Esophagus (tissue), 2 donors: ENCODE results near the gene CHST11. TPM values are rescaled to one million over a fixed set of nuclear protein-coding genes. Genes with fewer than 3 reads are reported as not detected.

Experiments
- H3K27ac ChIP-seq, 2 donors: one replicate each; pipeline ENCODE4 v1.5.1; 2013; ENCODE audit warnings: low read depth in 2 of 2, mild to moderate bottlenecking in 2 of 2, inconsistent platforms in 1 of 2, low read length in 1 of 2, moderate library complexity in 1 of 2
- H3K27me3 ChIP-seq, 2 donors: one replicate each; pipeline ENCODE4 v1.6.1; 2013; ENCODE audit warnings: low read length in 2 of 2, control low read depth in 1 of 2, mild to moderate bottlenecking in 1 of 2; ENCODE audit not compliant: insufficient read depth in 2 of 2, control insufficient read depth in 1 of 2
- H3K36me3 ChIP-seq, 2 donors: one replicate each; pipeline ENCODE4 v1.6.1; 2013; ENCODE audit warnings: low read length in 1 of 2; ENCODE audit not compliant: control insufficient read depth in 2 of 2, insufficient read depth in 2 of 2
- H3K4me1 ChIP-seq, 2 donors: one replicate each; pipeline ENCODE4 v1.6.1; 2013; ENCODE audit warnings: low read length in 1 of 2; ENCODE audit not compliant: control insufficient read depth in 2 of 2, insufficient read depth in 2 of 2
- H3K4me3 ChIP-seq, 2 donors: one replicate each; pipeline ENCODE4 v1.5.1; 2013; ENCODE audit warnings: low read length in 2 of 2, mild to moderate bottlenecking in 2 of 2, low read depth in 1 of 2, moderate library complexity in 1 of 2
- H3K9me3 ChIP-seq, 2 donors: one replicate each; pipeline ENCODE4 v1.6.1; 2013; ENCODE audit warnings: mild to moderate bottlenecking in 2 of 2, low read depth in 1 of 2, low read length in 1 of 2, moderate library complexity in 1 of 2; ENCODE audit not compliant: control insufficient read depth in 2 of 2, insufficient read depth in 1 of 2
- WGBS, 2 donors: extraction: QIAGEN DNeasy Blood & Tissue Kit; methylation state at CpG; one replicate each; pipeline ENCODE4 v1.1.7; 2013; 5-methylcytosine and 5-hydroxymethylcytosine counted together
- polyA plus RNA-seq, 2 donors: library from polyadenylated mRNA; stranded (reverse); fragments of 200-250 nt; gene quantifications; one replicate each; pipeline ENCODE4 v1.2.3, GENCODE V29; 2013
- donor health status: healthy with polysubstance abuse.
- donor health status: Bipolar disorder and iron deficiency.

CHST11 gene
- polyA plus RNA-seq, 2 donors: 0.53 to 1.4 TPM

DNA sequence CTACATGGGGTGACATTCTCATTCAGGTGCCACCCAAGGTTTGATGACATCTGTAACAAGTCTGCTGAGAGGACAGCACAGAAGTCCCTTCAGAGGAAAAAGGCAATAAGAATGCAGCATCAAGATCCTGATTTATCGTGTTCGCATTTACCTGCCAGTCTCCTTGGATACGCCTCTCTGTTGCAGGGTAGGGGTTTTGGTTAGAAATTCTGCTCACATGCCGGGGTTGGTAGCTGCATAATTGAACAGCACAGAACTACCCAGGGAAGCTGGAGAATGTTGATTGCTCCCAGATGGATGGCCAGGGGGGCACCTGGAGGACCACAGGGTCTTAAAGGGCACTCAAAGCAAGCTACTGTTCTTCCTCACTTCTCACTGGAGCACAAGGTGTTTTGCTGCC lies 31.1 kb upstream of the CHST11 start:
- 92 to 94% methylated on average over 4 of the region's 4 CpGs for WGBS, 2 donors
- no peaks in the 10 kb centered on the region for H3K27me3 ChIP-seq
- no peak overlapping the region for H3K27ac ChIP-seq
- no peaks in the 10 kb centered on the region for H3K36me3 ChIP-seq
- H3K9me3 ChIP-seq: no peaks in the 10 kb centered on the region
- no peaks in the 10 kb centered on the region for H3K4me1 ChIP-seq
- H3K4me3 ChIP-seq: no peak overlapping the region

GRCh38 chr12:104426926-104427546 lies 29.7 kb upstream of the CHST11 start:
- 68 to 73% methylated on average over 4 of the region's 4 CpGs for WGBS, 2 donors
- no peak overlapping the region for H3K27ac ChIP-seq
- no peaks in the 10 kb centered on the region for H3K36me3 ChIP-seq
- no peaks in the 10 kb centered on the region for H3K27me3 ChIP-seq
- H3K4me3 ChIP-seq: no peak overlapping the region
- no peaks in the 10 kb centered on the region for H3K9me3 ChIP-seq
- no peaks in the 10 kb centered on the region for H3K4me1 ChIP-seq

DNA sequence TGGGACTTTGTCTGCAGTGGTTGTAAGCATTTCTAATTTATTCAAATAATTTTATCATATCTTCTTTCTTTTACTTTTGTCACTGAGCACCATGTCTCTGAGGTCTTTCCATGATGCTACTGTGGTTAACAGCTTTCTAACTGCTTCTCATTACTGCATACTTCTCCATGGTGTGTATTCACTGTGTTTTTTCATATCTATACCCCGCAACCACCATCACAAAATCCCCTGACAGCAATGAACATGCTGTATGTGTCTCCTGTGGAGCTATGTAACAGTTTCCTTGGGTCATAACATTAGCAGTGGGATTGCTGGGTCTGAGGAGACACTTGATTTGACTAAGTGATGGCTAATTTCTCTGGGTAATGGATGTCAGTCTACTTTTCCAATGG lies 29.2 kb upstream of the CHST11 start:
- H3K36me3 ChIP-seq: no peaks in the 10 kb centered on the region
- no peaks in the 10 kb centered on the region for H3K27me3 ChIP-seq
- 97% methylated on average over 1 of the region's 1 CpG for WGBS, 2 donors
- H3K27ac ChIP-seq: no peak overlapping the region
- H3K4me3 ChIP-seq: no peak overlapping the region
- no peaks in the 10 kb centered on the region for H3K9me3 ChIP-seq
- no peaks in the 10 kb centered on the region for H3K4me1 ChIP-seq

DNA sequence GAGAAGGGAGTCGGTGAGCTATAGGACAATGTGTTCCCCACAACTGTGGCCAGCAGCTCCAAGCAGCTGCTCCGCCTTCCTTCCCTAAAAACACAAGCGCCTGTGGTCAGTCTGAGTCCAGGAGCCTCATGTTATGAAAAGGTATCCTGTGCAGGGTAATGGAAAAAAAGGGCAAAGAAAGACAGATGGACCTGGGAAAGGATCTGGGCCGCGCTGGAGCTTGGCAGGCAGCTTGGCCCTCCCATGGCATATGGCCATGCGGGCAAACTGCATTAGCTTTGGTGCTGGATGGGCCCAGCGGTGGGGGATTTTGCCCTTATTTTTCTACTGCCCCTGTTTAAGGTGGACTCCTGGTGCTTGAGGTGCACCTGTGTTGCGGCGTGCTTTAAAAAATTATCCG lies 23.7 kb upstream of the CHST11 start:
- no peak overlapping the region for H3K27ac ChIP-seq
- H3K27me3 ChIP-seq: no peaks in the 10 kb centered on the region
- H3K9me3 ChIP-seq: no peaks in the 10 kb centered on the region
- no peaks in the 10 kb centered on the region for H3K4me1 ChIP-seq
- no peak overlapping the region for H3K4me3 ChIP-seq
- 92 to 96% methylated on average over 10 of the region's 10 CpGs for WGBS, 2 donors
- H3K36me3 ChIP-seq: no peaks in the 10 kb centered on the region

DNA sequence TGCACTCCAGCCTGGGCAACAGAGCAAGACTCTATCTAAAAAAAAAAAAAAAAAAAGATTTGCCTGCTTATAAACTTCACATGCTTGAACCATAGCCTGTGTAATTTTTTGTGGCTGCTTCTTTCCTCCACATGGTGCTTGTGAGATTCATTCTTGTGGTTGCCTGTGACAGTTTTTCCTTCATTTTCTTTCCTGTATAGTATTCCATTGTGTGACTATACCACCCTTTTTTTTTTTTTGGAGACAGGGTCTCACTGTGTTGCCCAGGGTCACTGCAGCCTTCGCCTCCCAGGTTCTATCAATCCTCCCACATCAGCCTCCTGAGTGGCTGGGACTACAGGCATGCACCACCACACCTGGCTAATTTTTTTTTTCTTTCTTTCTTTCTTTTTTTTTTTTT lies 22.6 kb upstream of the CHST11 start:
- no peak overlapping the region for H3K4me3 ChIP-seq
- H3K36me3 ChIP-seq: no peaks in the 10 kb centered on the region
- 90% methylated on average over 1 of the region's 1 CpG for WGBS, 2 donors
- H3K4me1 ChIP-seq: no peaks in the 10 kb centered on the region
- H3K9me3 ChIP-seq: no peaks in the 10 kb centered on the region
- H3K27ac ChIP-seq: no peak overlapping the region
- no peaks in the 10 kb centered on the region for H3K27me3 ChIP-seq

DNA sequence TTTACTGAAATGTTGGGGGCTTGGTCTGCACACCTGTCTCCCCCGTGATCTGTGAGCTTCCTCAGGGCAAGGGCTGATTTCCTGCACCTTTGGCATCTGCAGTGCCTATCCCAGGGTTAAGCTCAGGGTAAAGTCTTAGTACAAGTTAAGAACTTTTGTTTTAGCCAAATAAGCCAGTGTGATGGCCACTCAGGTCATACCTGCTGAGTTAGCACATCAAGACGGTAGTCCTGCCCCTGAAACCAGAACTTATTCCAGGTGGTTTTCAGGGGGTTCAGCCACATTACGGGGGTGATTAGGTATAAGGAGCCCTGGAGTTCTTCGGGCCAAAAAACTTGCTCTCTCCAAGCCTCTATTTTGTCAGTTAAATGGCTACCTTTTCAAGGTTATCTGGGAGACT lies 21.6 kb upstream of the CHST11 start:
- Histone ChIP-seq H3K9me3 (no peaks in the 10 kb centered on the region), H3K4me1 (no peaks in the 10 kb centered on the region), H3K36me3 (no peaks in the 10 kb centered on the region), H3K4me3 (no peak overlapping the region), H3K27me3 (no peaks in the 10 kb centered on the region), H3K27ac (no peak overlapping the region)
- WGBS, 2 donors: 76 to 85% methylated on average over 4 of the region's 4 CpGs

DNA sequence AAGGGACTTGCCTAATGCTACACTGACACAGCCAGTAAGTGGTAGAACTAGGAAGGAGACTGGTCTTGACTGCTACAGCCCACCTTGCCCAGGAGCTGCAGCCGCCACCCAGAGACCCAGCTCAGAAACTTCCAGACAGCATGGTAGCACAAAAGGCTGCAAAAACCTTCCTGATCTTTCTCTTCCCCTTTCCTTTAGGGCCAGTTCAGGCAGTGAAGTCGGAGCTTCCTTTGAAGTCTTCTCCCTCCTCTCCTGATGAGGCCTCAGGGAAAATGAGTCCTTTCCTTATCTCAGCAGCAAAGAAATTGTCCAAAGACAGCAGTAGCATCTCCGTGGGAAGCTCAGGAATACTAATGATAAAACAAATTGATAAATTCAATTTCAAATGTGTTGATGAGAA lies 21.0 kb upstream of the CHST11 start:
- no peak overlapping the region for H3K4me3 ChIP-seq
- H3K36me3 ChIP-seq: no peaks in the 10 kb centered on the region
- no peaks in the 10 kb centered on the region for H3K27me3 ChIP-seq
- 57 to 58% methylated on average over 3 of the region's 3 CpGs for WGBS, 2 donors
- H3K9me3 ChIP-seq: no peaks in the 10 kb centered on the region
- no peaks in the 10 kb centered on the region for H3K4me1 ChIP-seq
- no peak overlapping the region for H3K27ac ChIP-seq

GRCh38 chr12:104436790-104437189 lies 20.0 kb upstream of the CHST11 start:
- no peaks in the 10 kb centered on the region for H3K4me1 ChIP-seq
- H3K27me3 ChIP-seq: no peaks in the 10 kb centered on the region
- no peaks in the 10 kb centered on the region for H3K9me3 ChIP-seq
- 91 to 93% methylated on average over 8 of the region's 8 CpGs for WGBS, 2 donors
- no peaks in the 10 kb centered on the region for H3K36me3 ChIP-seq
- H3K4me3 ChIP-seq: no peak overlapping the region
- no peak overlapping the region for H3K27ac ChIP-seq

DNA sequence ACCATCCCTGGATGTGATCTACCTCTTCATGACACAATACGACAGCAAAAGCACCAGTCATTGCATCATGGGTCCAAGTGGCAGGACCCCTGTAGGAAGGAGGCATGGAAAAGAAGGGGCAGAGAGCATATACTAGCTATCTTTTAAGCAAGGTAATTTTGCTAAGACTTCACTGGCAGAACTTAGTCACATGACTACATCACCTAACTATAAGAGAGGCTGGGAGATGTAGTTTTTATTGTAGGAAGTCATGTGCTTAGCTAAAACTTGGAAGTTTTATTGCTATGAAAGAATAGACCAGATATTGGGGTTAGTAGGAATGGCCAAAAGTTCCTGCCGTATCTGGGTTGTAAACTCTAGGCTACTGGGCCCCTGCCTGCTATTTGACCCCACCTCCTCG lies 18.6 kb upstream of the CHST11 start:
- Histone ChIP-seq H3K36me3 (no peaks in the 10 kb centered on the region), H3K9me3 (no peaks in the 10 kb centered on the region), H3K4me3 (no peak overlapping the region), H3K4me1 (no peaks in the 10 kb centered on the region), H3K27ac (no peak overlapping the region), H3K27me3 (no peaks in the 10 kb centered on the region)
- 84 to 89% methylated on average over 3 of the region's 3 CpGs for WGBS, 2 donors

DNA sequence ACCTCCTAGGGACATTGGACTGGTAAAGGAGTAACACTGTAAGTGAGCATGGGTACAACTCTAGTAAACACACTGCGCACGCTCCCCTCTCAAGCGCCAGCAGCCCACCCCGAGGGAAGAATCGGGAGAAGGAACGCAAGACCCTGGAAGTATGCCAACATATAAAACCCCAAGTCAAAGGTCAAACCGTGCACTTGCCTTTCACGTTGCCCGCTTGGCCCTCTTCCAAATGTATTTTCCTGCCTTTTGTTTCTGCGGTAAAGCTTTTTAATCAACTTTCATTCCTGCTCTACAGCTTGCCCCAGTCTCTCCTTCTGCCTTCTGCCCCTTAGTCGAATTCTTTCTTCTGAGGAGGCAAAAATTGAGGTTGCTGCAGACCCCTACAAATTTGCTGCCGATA lies 17.6 kb upstream of the CHST11 start:
- Histone ChIP-seq H3K27me3 (no peaks in the 10 kb centered on the region), H3K4me1 (no peaks in the 10 kb centered on the region), H3K36me3 (no peaks in the 10 kb centered on the region), H3K9me3 (no peaks in the 10 kb centered on the region), H3K4me3 (no peak overlapping the region), H3K27ac (no peak overlapping the region)
- 72 to 84% methylated on average over 12 of the region's 12 CpGs for WGBS, 2 donors
